Measurements from ENCODE around the gene SORCS1.

Gene SORCS1

GRCh38 chr10:107010531-107010930, 154.0 kb downstream of the SORCS1 start (continued):
- no peak for TF ChIP-seq ZNF423 (tag by site-specific recombination; IDR thresholded peaks at IDR 0.05)

DNA sequence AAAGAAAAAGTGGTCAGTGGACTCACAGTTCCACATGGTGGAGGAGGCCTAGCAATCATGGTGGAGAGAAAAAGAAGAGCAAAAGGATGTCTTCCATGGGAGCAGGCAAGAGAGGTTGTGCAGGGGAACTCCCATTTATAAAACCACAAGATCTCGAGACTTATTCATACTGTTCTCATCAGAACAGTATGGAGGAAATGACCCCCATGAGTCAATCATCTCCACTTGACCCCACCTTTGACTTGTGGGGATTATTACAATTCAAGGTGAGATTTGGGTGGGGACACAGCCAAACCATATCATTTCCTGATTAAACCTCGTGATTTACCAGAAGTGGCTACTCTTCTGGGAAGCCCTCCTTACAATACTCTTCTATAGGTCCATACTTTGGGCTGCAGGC, 160.1 kb downstream of the SORCS1 start:
- H3K4me1 ChIP-seq (ENCODE audit: control insufficient read depth, insufficient read depth, low read length), result no peaks in the 10 kb centered on the region

More for the DNA sequence above, 160.1 kb downstream of the SORCS1 start:
- H3K27ac ChIP-seq (ENCODE audit: extremely low read depth, low read depth, low read length), result no peak overlapping the region
- TF ChIP-seq ZBTB44 (tag by site-specific recombination; IDR thresholded peaks at IDR 0.05), result no peak
- no peak for TF ChIP-seq MYNN (tag by site-specific recombination; IDR thresholded peaks at IDR 0.05; ENCODE audit: borderline replicate concordance)
- TF ChIP-seq ZNF664 (tag by site-specific recombination; IDR thresholded peaks at IDR 0.05), result no peak
- TF ChIP-seq ZIC2 (tag by site-specific recombination; IDR thresholded peaks at IDR 0.05), result no peak
- no peak for TF ChIP-seq ZNF398 (tag by site-specific recombination; IDR thresholded peaks at IDR 0.05)
- TF ChIP-seq ZNF639 (tag by site-specific recombination; IDR thresholded peaks at IDR 0.05), result no peak
- no peak for TF ChIP-seq ZNF701 (tag by site-specific recombination; IDR thresholded peaks at IDR 0.05)
- TF ChIP-seq, protein P1, sequence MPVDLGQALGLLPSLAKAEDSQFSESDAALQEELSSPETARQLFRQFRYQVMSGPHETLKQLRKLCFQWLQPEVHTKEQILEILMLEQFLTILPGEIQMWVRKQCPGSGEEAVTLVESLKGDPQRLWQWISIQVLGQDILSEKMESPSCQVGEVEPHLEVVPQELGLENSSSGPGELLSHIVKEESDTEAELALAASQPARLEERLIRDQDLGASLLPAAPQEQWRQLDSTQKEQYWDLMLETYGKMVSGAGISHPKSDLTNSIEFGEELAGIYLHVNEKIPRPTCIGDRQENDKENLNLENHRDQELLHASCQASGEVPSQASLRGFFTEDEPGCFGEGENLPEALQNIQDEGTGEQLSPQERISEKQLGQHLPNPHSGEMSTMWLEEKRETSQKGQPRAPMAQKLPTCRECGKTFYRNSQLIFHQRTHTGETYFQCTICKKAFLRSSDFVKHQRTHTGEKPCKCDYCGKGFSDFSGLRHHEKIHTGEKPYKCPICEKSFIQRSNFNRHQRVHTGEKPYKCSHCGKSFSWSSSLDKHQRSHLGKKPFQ (tag by site-specific recombination; IDR thresholded peaks at IDR 0.05), result no peak
- no peak for TF ChIP-seq HIC1 (tag by site-specific recombination; IDR thresholded peaks at IDR 0.05)
- no peak for TF ChIP-seq EGR2 (tag by site-specific recombination; IDR thresholded peaks at IDR 0.05; ENCODE audit: low read depth)
- TF ChIP-seq ZNF354C (tag by site-specific recombination; IDR thresholded peaks at IDR 0.05; ENCODE audit: borderline replicate concordance, low read depth), result no peak
- ChIA-PET POLR2A (no interaction called here), CTCF (interaction anchor here (0.6 kb wide), 1 partner anchor 141 kb away, joined by 4 read pairs; no protein-coding TSS in a partner anchor)
- H3K9me3 ChIP-seq (ENCODE audit: control insufficient read depth, insufficient read depth, low read depth, low read length), result no peaks in the 10 kb centered on the region
- no peak overlapping the region for H3K4me3 ChIP-seq (ENCODE audit: low read depth, low read length)
- H3K36me3 ChIP-seq (ENCODE audit: control insufficient read depth in 2 of 2, insufficient read depth in 1 of 2, low read length in 2 of 2), result no peaks in the 10 kb centered on the region

Data from HEK293 (cell line).